GM13977 (cell line): ENCODE measurements around the gene AQP12B.

Experiments
- DNase-seq: peaks from one replicate; pipeline ENCODE4 v3.0.0; 2012; ENCODE audit warnings: low spot score
- CTCF ChIP-seq: IDR thresholded peaks from 2 replicates; pipeline ENCODE4 v1.5.1; 2012; ENCODE audit warnings: mild to moderate bottlenecking, control low read depth; ENCODE audit not compliant: insufficient read depth; ENCODE audit errors: extremely low read depth, missing control alignments
- in situ Hi-C: fragments of 300-500 bp; cut with MboI; formaldehyde crosslinking; loops from one replicate; pipeline ENCODE4 v1.12.0; 2022; ENCODE audit warnings: low sequenced_read_pairs, low pct_unique_long_range_greater_than_20kb, mixed read lengths, inconsistent platforms; ENCODE audit not compliant: unreplicated experiment

The AQP12B gene

GRCh38 chr2:240645346-240645745 is 37.3 kb downstream of the AQP12B start:
- no peak for DNase-seq
- no peak for TF ChIP-seq CTCF
- in situ Hi-C loops: no loop called here

GRCh38 chr2:240644859-240645301 is 37.8 kb downstream of the AQP12B start:
- no peak for TF ChIP-seq CTCF
- in situ Hi-C loops: no loop called here
- DNase-seq: no peak

GRCh38 chr2:240644171-240644651 is 38.5 kb downstream of the AQP12B start:
- in situ Hi-C loops: no loop called here
- TF ChIP-seq CTCF: no peak

GRCh38 chr2:240643811-240644150 is 38.9 kb downstream of the AQP12B start:
- in situ Hi-C loops: no loop called here
- TF ChIP-seq CTCF: no peak
- DNase-seq: no peak

More at GRCh38 chr2:240644171-240644651, 38.5 kb downstream of the AQP12B start:
- no peak for DNase-seq

GRCh38 chr2:240643093-240643810 is 39.4 kb downstream of the AQP12B start:
- no peak for TF ChIP-seq CTCF
- in situ Hi-C loops: no loop called here
- no peak for DNase-seq

GRCh38 chr2:240642806-240643092 is 39.9 kb downstream of the AQP12B start:
- no peak for TF ChIP-seq CTCF
- no peak for DNase-seq
- in situ Hi-C loops: no loop called here
